ENCODE measurements around the gene TSPYL4.
"Not testable (repeated sequence)": the region's sequence is repeated elsewhere in the genome, so short reads cannot be mapped to it uniquely, and the experiment has no call there.

The TSPYL4 gene

DNA sequence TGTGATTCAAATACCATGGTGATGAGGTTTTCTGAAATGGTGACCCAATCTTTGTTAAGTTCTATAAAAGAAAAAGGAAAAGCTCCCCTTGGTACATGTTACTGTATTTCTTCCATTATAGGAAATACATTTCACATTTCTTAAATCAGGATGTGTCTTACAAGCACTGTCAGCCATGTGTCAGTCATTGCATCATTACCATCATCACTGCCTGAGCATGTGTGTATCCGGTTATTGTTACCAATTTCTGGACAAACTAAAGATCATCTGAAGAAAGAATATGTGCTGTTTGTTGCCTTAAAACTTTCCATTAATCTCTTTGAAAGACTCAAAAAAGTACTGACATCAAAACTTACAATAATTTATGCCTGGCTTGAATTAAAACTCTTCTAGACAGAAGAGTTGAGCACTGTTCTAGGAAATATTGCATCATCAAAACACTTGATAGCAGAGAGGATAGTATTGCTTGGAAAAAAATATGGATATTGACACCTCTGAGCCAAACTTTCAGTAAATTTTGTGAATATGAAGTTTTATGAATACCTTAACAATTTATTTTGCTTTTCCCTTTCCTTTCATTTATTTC is 33.0 kb upstream of the TSPYL4 start:
- no peaks in the 10 kb centered on the region for H3K27me3 ChIP-seq (replicated peaks; ENCODE audit: control insufficient read depth, insufficient read depth, low read length)
- no peaks in the 10 kb centered on the region for H3K36me3 ChIP-seq (ENCODE audit: control insufficient read depth, insufficient read depth, low read length)
- H3K4me3 ChIP-seq (replicated peaks; ENCODE audit: low read depth, low read length), result no peak overlapping the region
- TF ChIP-seq, protein P1, sequence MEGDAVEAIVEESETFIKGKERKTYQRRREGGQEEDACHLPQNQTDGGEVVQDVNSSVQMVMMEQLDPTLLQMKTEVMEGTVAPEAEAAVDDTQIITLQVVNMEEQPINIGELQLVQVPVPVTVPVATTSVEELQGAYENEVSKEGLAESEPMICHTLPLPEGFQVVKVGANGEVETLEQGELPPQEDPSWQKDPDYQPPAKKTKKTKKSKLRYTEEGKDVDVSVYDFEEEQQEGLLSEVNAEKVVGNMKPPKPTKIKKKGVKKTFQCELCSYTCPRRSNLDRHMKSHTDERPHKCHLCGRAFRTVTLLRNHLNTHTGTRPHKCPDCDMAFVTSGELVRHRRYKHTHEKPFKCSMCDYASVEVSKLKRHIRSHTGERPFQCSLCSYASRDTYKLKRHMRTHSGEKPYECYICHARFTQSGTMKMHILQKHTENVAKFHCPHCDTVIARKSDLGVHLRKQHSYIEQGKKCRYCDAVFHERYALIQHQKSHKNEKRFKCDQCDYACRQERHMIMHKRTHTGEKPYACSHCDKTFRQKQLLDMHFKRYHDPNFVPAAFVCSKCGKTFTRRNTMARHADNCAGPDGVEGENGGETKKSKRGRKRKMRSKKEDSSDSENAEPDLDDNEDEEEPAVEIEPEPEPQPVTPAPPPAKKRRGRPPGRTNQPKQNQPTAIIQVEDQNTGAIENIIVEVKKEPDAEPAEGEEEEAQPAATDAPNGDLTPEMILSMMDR (IDR thresholded peaks at IDR 0.05; ENCODE audit: insufficient read depth, low read length, poor library complexity, severe bottlenecking), result no peak
- no peak for DNase-seq (ENCODE audit: extremely low read depth, insufficient read length)

DNA sequence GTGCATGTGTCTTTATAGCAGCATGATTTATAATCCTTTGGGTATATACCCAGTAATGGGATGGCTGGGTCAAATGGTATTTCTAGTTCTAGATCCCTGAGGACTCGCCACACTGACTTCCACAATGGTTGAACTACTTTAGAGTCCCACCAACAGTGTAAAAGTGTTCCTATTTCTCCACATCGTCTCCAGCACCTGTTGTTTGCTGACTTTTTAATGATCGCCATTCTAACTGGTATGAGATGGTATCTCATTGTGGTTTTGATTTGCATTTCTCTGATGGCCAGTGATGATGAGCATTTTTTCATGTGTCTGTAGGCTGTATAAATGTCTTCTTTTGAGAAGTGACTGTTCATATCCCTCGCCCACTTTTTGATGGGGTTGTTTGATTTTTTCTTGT is 31.1 kb upstream of the TSPYL4 start:
- not testable (repeated sequence) for H3K36me3 ChIP-seq (ENCODE audit: control insufficient read depth, insufficient read depth, low read length); H3K27me3 ChIP-seq (replicated peaks; ENCODE audit: control insufficient read depth, insufficient read depth, low read length); DNase-seq (ENCODE audit: extremely low read depth, insufficient read length); H3K4me3 ChIP-seq (replicated peaks; ENCODE audit: low read depth, low read length)

DNA sequence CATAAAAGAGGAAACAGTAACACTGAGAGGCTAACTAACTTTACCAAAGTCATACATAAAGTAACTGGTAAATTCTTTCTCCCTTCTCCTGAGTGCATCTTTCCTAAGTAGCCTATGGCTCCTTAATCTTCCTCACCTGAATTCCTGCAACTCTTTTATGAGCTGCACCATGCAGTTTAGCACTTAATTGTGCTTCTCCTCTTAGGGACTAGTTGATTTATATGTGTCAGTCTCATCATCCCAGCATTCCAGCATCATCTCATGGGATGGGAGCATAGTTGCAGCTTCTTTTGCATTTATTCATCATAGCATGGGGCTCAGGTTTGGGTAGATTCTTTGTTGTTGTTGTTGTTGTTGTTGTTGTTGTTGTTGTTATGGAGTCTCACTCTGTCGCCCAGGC is 29.3 kb upstream of the TSPYL4 start:
- no peak for DNase-seq (ENCODE audit: extremely low read depth, insufficient read length)
- H3K27me3 ChIP-seq (replicated peaks; ENCODE audit: control insufficient read depth, insufficient read depth, low read length), result no peaks in the 10 kb centered on the region
- H3K36me3 ChIP-seq (ENCODE audit: control insufficient read depth, insufficient read depth, low read length), result peaks cover 4% of the 10 kb centered on the region
- H3K4me3 ChIP-seq (replicated peaks; ENCODE audit: low read depth, low read length), result no peak overlapping the region
- TF ChIP-seq, protein P1 (IDR thresholded peaks at IDR 0.05; ENCODE audit: insufficient read depth, low read length, poor library complexity, severe bottlenecking), result no peak

DNA sequence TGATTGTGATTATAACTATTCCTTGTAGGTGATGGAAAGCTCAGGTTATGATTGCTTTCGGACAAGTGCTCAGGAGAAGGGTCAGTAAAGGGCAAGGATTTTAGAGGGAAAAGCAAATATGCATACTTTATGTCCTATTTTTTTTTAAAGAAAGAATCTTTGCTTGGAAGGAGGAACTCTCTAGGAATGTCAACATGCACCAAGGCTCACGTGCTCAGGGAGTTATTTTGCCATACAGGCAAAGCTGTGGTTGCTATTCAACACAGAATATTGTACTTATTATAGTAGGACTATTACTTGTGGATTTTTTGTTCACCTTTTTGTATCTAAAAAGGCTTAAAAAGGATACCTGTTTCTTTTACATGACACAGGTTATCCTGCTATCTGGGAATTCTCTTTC is 28.8 kb upstream of the TSPYL4 start:
- no peaks in the 10 kb centered on the region for H3K27me3 ChIP-seq (replicated peaks; ENCODE audit: control insufficient read depth, insufficient read depth, low read length)
- no peak for DNase-seq (ENCODE audit: extremely low read depth, insufficient read length)
- no peak overlapping the region for H3K4me3 ChIP-seq (replicated peaks; ENCODE audit: low read depth, low read length)
- TF ChIP-seq, protein P1 (IDR thresholded peaks at IDR 0.05; ENCODE audit: insufficient read depth, low read length, poor library complexity, severe bottlenecking), result no peak
- peaks cover 5% of the 10 kb centered on the region for H3K36me3 ChIP-seq (ENCODE audit: control insufficient read depth, insufficient read depth, low read length)

DNA sequence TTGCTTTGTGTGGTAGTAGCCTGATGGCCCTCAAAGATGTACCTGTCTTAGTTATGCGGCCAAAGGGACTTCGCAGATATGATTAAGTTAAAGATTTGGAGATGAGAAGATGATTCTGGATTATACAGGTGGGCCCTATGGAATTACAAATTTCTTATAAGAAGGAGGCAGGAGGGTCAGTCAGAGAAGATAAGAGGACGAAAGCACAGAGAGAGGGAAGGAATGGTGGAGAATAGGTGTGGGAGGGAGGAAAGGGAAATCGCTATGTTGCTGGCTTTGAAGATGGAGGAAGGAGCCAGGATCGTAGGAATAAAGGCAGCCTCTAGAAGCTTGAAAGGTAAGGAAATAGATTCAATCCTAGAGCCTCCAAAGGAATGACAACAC is 27.1 kb upstream of the TSPYL4 start:
- DNase-seq (ENCODE audit: extremely low read depth, insufficient read length), result no peak
- Histone ChIP-seq H3K27me3 (replicated peaks; ENCODE audit: control insufficient read depth, insufficient read depth, low read length) (no peaks in the 10 kb centered on the region), H3K36me3 (ENCODE audit: control insufficient read depth, insufficient read depth, low read length) (peaks cover 5% of the 10 kb centered on the region), H3K4me3 (replicated peaks; ENCODE audit: low read depth, low read length) (peak overlapping the region; percentile 80)
- TF ChIP-seq, protein P1 (IDR thresholded peaks at IDR 0.05; ENCODE audit: insufficient read depth, low read length, poor library complexity, severe bottlenecking), result no peak

DNA sequence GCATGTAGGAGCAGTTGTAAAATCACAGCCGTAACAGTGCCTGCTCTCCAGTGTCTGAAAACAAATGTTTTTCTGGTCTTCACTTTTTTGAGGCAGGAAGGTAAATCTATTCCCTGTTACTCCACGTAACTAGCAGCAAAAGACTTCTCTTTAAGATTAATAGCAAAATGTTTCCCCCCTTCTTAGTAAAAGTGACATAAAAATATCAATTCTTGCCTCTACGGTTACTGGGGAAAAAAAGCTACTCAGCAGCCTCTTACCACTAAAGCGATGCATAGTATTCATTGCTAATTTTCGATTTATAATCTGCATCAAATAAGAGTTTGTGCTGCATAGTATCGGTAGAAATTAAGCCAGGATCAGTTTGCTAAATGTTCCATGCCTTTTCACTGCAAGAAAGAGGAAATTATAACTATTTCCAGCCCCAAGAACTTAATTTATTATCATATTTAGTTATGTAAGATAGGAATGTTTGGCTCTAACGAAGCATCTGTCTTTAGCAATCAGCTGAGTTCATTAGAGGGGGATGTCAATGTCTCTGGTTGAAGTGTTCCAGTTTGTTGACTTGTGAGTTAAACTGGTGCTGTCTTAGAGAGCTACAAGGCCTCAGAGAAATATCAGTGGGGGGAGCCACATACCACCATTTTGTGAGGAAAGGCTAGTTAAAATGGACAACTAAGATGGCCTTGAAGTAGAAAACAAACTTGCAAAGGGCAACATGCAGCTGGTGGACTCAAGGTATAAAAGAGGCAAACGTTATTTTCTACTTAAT is 26.5 kb upstream of the TSPYL4 start:
- Histone ChIP-seq H3K4me3 (replicated peaks; ENCODE audit: low read depth, low read length) (peak overlapping the region; percentile 80), H3K36me3 (ENCODE audit: control insufficient read depth, insufficient read depth, low read length) (peaks cover 5% of the 10 kb centered on the region), H3K27me3 (replicated peaks; ENCODE audit: control insufficient read depth, insufficient read depth, low read length) (no peaks in the 10 kb centered on the region)
- no peak for DNase-seq (ENCODE audit: extremely low read depth, insufficient read length)
- TF ChIP-seq, protein P1 (IDR thresholded peaks at IDR 0.05; ENCODE audit: insufficient read depth, low read length, poor library complexity, severe bottlenecking), result no peak

All from GM06990 (cell line).